Neuronal stem cell (in vitro differentiated cells): ENCODE measurements around the gene NDUFAF5.

Experiments
- DNase-seq: peaks from one replicate; pipeline ENCODE4 v3.0.0-alpha.2; 2013; ENCODE audit warnings: low spot score
- H2AFZ ChIP-seq: one replicate; pipeline ENCODE4 v1.6.1; 2013; ENCODE audit warnings: mild to moderate bottlenecking, low read length, inconsistent platforms
- H2AK5ac ChIP-seq: 2 replicates; pipeline ENCODE4 v1.6.1; 2013; ENCODE audit warnings: low read depth, mild to moderate bottlenecking, inconsistent platforms, low read length, moderate library complexity, mixed read lengths
- H2BK120ac ChIP-seq: 2 replicates; pipeline ENCODE4 v1.6.1; 2013; ENCODE audit warnings: low read depth, mild to moderate bottlenecking, inconsistent platforms, low read length, moderate library complexity, mixed read lengths
- H2BK12ac ChIP-seq: one replicate; pipeline ENCODE4 v1.6.1; 2013; ENCODE audit warnings: low read length, inconsistent platforms
- H2BK15ac ChIP-seq: 2 replicates; pipeline ENCODE4 v1.6.1; 2013; ENCODE audit warnings: mild to moderate bottlenecking, low read length, inconsistent platforms, mixed read lengths
- H2BK5ac ChIP-seq: one replicate; pipeline ENCODE4 v1.6.1; 2013; ENCODE audit warnings: inconsistent platforms, mild to moderate bottlenecking, low read length, moderate library complexity
- H3K14ac ChIP-seq: one replicate; pipeline ENCODE4 v1.6.1; 2013; ENCODE audit warnings: low read length, inconsistent platforms
- H3K18ac ChIP-seq: 2 replicates; pipeline ENCODE4 v1.6.1; 2013; ENCODE audit warnings: low read length, inconsistent platforms
- H3K23ac ChIP-seq: 2 replicates; pipeline ENCODE4 v1.6.1; 2013; ENCODE audit warnings: low read depth, mild to moderate bottlenecking, mixed read lengths, low read length, inconsistent platforms; ENCODE audit not compliant: poor library complexity
- H3K27ac ChIP-seq: replicated peaks from 3 replicates; pipeline ENCODE4 v1.5.1; 2013; ENCODE audit warnings: low read length, inconsistent platforms
- H3K27me3 ChIP-seq, 3 experiments: 2 replicates each; pipeline ENCODE4 v1.6.1; 2013; ENCODE audit warnings: low read length in 3 of 3, mild to moderate bottlenecking in 2 of 3, inconsistent platforms in 1 of 3, low read depth in 1 of 3, mixed read lengths in 1 of 3, moderate library complexity in 1 of 3; ENCODE audit not compliant: control insufficient read depth in 3 of 3, insufficient read depth in 3 of 3
- H3K36me3 ChIP-seq, 2 donors: replicated peaks in 1 of 2; 2 replicates each; pipeline ENCODE4 v1.6.1; 2013; ENCODE audit warnings: low read length in 2 of 2; ENCODE audit not compliant: control insufficient read depth in 2 of 2, insufficient read depth in 2 of 2
- H3K4ac ChIP-seq: 2 replicates; pipeline ENCODE4 v1.6.1; 2013; ENCODE audit warnings: inconsistent platforms, mild to moderate bottlenecking, low read length, moderate library complexity
- H3K4me1 ChIP-seq, 2 donors: 1 replicate in 1 of 2; 2 replicates in 1 of 2; pipeline ENCODE4 v1.6.1; 2013; ENCODE audit warnings: low read length in 2 of 2, low read depth in 1 of 2; ENCODE audit not compliant: control insufficient read depth in 2 of 2, insufficient read depth in 1 of 2
- H3K4me2 ChIP-seq: one replicate; pipeline ENCODE4 v1.6.1; 2013; ENCODE audit warnings: mild to moderate bottlenecking, low read length, inconsistent platforms; ENCODE audit not compliant: insufficient read depth, poor library complexity, severe bottlenecking
- H3K4me3 ChIP-seq, 2 donors: 2 replicates each; pipeline ENCODE4 v1.5.1; 2013; ENCODE audit warnings: low read length in 2 of 2, mild to moderate bottlenecking in 2 of 2, inconsistent platforms in 1 of 2, moderate library complexity in 1 of 2
- H3K79me1 ChIP-seq: one replicate; pipeline ENCODE4 v1.6.1; 2013; ENCODE audit warnings: low read depth, mild to moderate bottlenecking, inconsistent platforms, low read length, moderate library complexity
- H3K9ac ChIP-seq: one replicate; pipeline ENCODE4 v1.6.1; 2013; ENCODE audit warnings: mild to moderate bottlenecking, low read depth, low read length, inconsistent platforms; ENCODE audit not compliant: poor library complexity
- H3K9me3 ChIP-seq, 2 donors: replicated peaks in 1 of 2; 2 replicates each; pipeline versions ENCODE3 to v1.6.1; 2013; ENCODE audit warnings: low read length in 2 of 2, mild to moderate bottlenecking in 2 of 2, inconsistent platforms in 1 of 2, low read depth in 1 of 2, mixed read lengths in 1 of 2, moderate library complexity in 1 of 2; ENCODE audit not compliant: control insufficient read depth in 2 of 2, insufficient read depth in 1 of 2
- H4K8ac ChIP-seq: one replicate; pipeline ENCODE4 v1.6.1; 2013; ENCODE audit warnings: low read depth, mild to moderate bottlenecking, inconsistent platforms, low read length, moderate library complexity
- H4K91ac ChIP-seq: one replicate; pipeline ENCODE4 v1.6.1; 2013; ENCODE audit warnings: low read length, low read depth, mild to moderate bottlenecking, inconsistent platforms; ENCODE audit not compliant: poor library complexity
- WGBS, 2 donors: extraction: QIAGEN DNeasy Blood & Tissue Kit; methylation state at CpG; one replicate each; pipeline ENCODE4 v1.1.7; 2013; ENCODE audit warnings: missing lambda C conversion rate in 2 of 2, mixed read lengths in 1 of 2; ENCODE audit not compliant: insufficient read length in 2 of 2, insufficient replicate concordance in 1 of 2; ENCODE audit errors: extremely low coverage in 2 of 2; 5-methylcytosine and 5-hydroxymethylcytosine counted together

NDUFAF5 gene

DNA sequence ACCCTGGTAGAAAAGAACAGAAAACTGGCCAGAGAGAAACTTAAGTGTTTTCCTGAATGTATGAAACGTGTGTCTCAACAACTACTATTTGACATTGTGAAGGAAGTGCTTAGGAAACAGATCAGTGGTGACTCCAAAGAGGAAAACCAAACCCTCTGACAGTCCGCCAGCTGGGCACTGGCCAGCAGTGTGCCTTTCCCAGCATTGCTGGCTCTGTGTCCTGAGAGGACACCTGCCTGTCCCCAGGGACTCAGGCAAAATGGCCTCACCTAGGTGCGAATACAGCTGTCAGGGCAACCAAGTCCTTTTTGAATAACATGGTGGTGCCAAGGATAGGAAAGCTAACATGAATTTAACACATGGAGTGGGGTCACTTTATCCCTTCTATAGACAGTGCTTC, 72.5 kb downstream of the NDUFAF5 start:
- H2BK5ac ChIP-seq = no peak overlapping the region
- no peak overlapping the region for H3K4me2 ChIP-seq
- H3K36me3 ChIP-seq = no peaks in the 10 kb centered on the region
- H2AFZ ChIP-seq = no peak overlapping the region
- no peak overlapping the region for H3K9ac ChIP-seq
- no peaks in the 10 kb centered on the region for H3K9me3 ChIP-seq
- DNase-seq = no peak
- WGBS, 2 donors = no CpG with 5 or more reads among the region's 3 CpGs
- no peak overlapping the region for H3K4ac ChIP-seq
- no peak overlapping the region for H3K4me3 ChIP-seq
- no peak overlapping the region for H2AK5ac ChIP-seq
- no peaks in the 10 kb centered on the region for H3K27me3 ChIP-seq
- H4K91ac ChIP-seq = no peak overlapping the region
- no peak overlapping the region for H2BK15ac ChIP-seq
- H3K14ac ChIP-seq = no peak overlapping the region
- no peak overlapping the region for H4K8ac ChIP-seq
- H3K79me1 ChIP-seq = no peaks in the 10 kb centered on the region
- no peak overlapping the region for H3K23ac ChIP-seq
- H2BK12ac ChIP-seq = no peak overlapping the region
- H2BK120ac ChIP-seq = no peak overlapping the region
- H3K27ac ChIP-seq = no peak overlapping the region
- no peaks in the 10 kb centered on the region for H3K4me1 ChIP-seq
- no peak overlapping the region for H3K18ac ChIP-seq

DNA sequence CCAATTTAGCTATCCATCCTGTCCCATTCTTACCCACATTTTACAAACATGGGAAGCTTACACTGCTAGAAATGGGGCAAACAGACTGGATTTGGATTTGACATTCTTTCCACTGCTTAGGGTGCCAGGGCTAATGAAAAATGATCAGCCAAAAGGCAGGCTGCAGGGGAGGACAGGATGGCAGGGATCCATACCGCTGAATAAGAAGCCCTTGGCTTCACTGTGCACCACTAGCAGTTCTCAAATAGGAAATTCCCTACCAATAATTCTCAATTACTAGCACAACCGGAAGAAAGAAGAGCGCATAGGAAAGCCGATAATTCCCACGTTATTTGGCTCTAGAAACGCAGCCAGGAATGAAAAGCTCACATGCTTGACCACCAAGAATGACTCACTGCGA, 73.1 kb downstream of the NDUFAF5 start:
- Histone ChIP-seq H4K8ac (no peak overlapping the region), H2AFZ (no peak overlapping the region), H2BK15ac (no peak overlapping the region), H3K27ac (no peak overlapping the region), H4K91ac (no peak overlapping the region), H3K23ac (no peak overlapping the region), H2BK5ac (no peak overlapping the region), H2BK12ac (no peak overlapping the region), H3K4me3 (no peak overlapping the region), H3K9me3 (no peaks in the 10 kb centered on the region), H3K4ac (no peak overlapping the region), H3K9ac (no peak overlapping the region), H3K18ac (no peak overlapping the region), H2BK120ac (no peak overlapping the region), H3K4me2 (no peak overlapping the region), H2AK5ac (no peak overlapping the region), H3K4me1 (no peaks in the 10 kb centered on the region), H3K27me3 (no peaks in the 10 kb centered on the region), H3K36me3 (no peaks in the 10 kb centered on the region), H3K79me1 (no peaks in the 10 kb centered on the region), H3K14ac (no peak overlapping the region)
- WGBS, 2 donors = no CpG with 5 or more reads among the region's 7 CpGs
- no peak for DNase-seq

DNA sequence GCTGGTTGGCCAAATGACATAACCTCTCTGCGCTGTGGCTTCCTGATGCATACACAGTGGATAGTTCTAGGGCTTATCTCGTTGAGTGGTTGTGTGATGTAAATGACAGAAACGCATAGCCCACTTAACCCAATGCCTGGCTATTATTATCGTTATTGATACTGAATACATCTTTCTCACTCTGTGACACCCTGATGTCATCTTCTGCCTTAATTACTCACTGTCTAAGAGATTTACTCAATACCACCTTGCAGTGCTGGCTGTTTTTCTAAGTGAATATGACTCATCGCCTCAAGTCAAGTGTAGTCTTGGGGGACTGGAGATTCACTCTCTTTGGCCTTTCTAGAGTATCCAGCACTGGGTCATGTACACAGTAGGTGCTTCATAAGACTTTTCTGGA, 73.6 kb downstream of the NDUFAF5 start:
- no peak overlapping the region for H3K9ac ChIP-seq
- no CpG with 5 or more reads among the region's 5 CpGs for WGBS, 2 donors
- H2BK15ac ChIP-seq = no peak overlapping the region
- H3K14ac ChIP-seq = no peak overlapping the region
- no peak overlapping the region for H2AK5ac ChIP-seq
- no peak overlapping the region for H3K4me3 ChIP-seq
- no peak for DNase-seq
- H4K91ac ChIP-seq = no peak overlapping the region
- no peaks in the 10 kb centered on the region for H3K27me3 ChIP-seq
- H3K4ac ChIP-seq = no peak overlapping the region
- H2BK120ac ChIP-seq = no peak overlapping the region
- no peak overlapping the region for H2BK5ac ChIP-seq
- H3K9me3 ChIP-seq = no peaks in the 10 kb centered on the region
- no peak overlapping the region for H3K23ac ChIP-seq
- H3K4me1 ChIP-seq = no peaks in the 10 kb centered on the region
- no peak overlapping the region for H3K4me2 ChIP-seq
- no peak overlapping the region for H3K27ac ChIP-seq
- no peak overlapping the region for H3K18ac ChIP-seq
- H2BK12ac ChIP-seq = no peak overlapping the region
- no peaks in the 10 kb centered on the region for H3K79me1 ChIP-seq
- H3K36me3 ChIP-seq = no peaks in the 10 kb centered on the region
- H4K8ac ChIP-seq = no peak overlapping the region
- H2AFZ ChIP-seq = no peak overlapping the region

DNA sequence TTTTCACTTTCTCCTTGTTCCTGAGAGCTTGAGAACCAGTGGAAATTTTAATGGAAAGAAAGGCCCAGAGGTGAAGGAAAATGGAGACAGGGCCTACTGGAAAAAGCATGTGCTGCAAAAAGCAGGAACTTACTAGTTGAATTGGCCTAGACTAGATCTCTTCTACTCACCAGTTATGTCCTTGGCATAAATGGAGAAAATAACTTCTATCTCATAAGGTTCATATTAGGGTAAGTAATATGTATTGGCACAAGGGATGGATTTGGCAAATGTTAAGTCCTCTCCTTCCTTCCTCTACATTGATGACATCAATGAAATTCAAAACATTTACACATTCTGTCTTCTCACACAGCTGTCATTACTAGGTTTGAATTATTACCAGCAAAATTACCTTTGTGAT, 74.0 kb downstream of the NDUFAF5 start:
- no peak overlapping the region for H2BK5ac ChIP-seq
- no peak overlapping the region for H2BK120ac ChIP-seq
- no peaks in the 10 kb centered on the region for H3K27me3 ChIP-seq
- no peak overlapping the region for H4K91ac ChIP-seq
- no peak overlapping the region for H4K8ac ChIP-seq
- H3K4me3 ChIP-seq = no peak overlapping the region
- no peak overlapping the region for H2AFZ ChIP-seq
- H3K4ac ChIP-seq = no peak overlapping the region
- no peaks in the 10 kb centered on the region for H3K36me3 ChIP-seq
- no peaks in the 10 kb centered on the region for H3K9me3 ChIP-seq
- DNase-seq = no peak
- no peak overlapping the region for H2BK12ac ChIP-seq
- no peak overlapping the region for H2BK15ac ChIP-seq
- H3K14ac ChIP-seq = no peak overlapping the region
- no peaks in the 10 kb centered on the region for H3K4me1 ChIP-seq
- H3K79me1 ChIP-seq = no peaks in the 10 kb centered on the region
- no peak overlapping the region for H3K9ac ChIP-seq
- no peak overlapping the region for H3K18ac ChIP-seq
- no peak overlapping the region for H3K23ac ChIP-seq
- H3K27ac ChIP-seq = no peak overlapping the region
- no peak overlapping the region for H3K4me2 ChIP-seq
- no peak overlapping the region for H2AK5ac ChIP-seq
